Caco-2 (cell line): Measurements from ENCODE around the gene NADK. TPM values are rescaled to one million over a fixed set of nuclear protein-coding genes. Genes with fewer than 3 reads are reported as not detected.

Source experiments
- BruUV-seq: library from RNA; stranded (reverse); fragments of 400-500 nt; replicated peaks from 2 replicates; lab custom pipeline; 2021; lab: Mats Ljungman, UMichigan
- CTCF ChIA-PET: fragments of 300-600 bp; sonication (Branson Sonifier 250); formaldehyde crosslinking; loops from one replicate; lab custom pipeline; 2022; ENCODE audit warnings: antibody characterized with exemption; lab: Charles Lee
- POLR2A ChIA-PET: fragments of 300-600 bp; sonication (Branson Sonifier 250); formaldehyde crosslinking; loops from one replicate; lab custom pipeline; 2022; ENCODE audit warnings: antibody characterized with exemption; lab: Charles Lee
- DNase-seq, 2 experiments: peaks; one replicate each; pipeline versions ENCODE4 v3.0.0 to v3.0.0-alpha.2; 2020 to 2022
- H3K27me3 ChIP-seq: replicated peaks from 2 replicates; pipeline ENCODE4 v1.6.0; 2011; ENCODE audit warnings: low read length; ENCODE audit not compliant: control insufficient read depth, insufficient read depth
- H3K36me3 ChIP-seq: 2 replicates; pipeline ENCODE4 v1.5.1; 2011; ENCODE audit warnings: low read length; ENCODE audit not compliant: control insufficient read depth, insufficient read depth
- H3K4me1 ChIP-seq: fragments of 250-450 bp; sonication (Bioruptor Pico); 2 replicates; pipeline ENCODE4 v1.5.1; 2020; ENCODE audit warnings: mild to moderate bottlenecking
- H3K4me3 ChIP-seq: 2 replicates; pipeline ENCODE4 v1.5.1; 2011; ENCODE audit warnings: low read depth, mild to moderate bottlenecking, control low read depth, low read length
- H3K9me3 ChIP-seq: fragments of 250-450 bp; sonication (Bioruptor Pico); 2 replicates; pipeline ENCODE4 v1.5.1; 2020; ENCODE audit warnings: mild to moderate bottlenecking, moderate library complexity
- H3K27ac Mint-ChIP-seq: one replicate; pipeline ENCODE4 v1.8.0; 2022; ENCODE audit warnings: mixed read lengths; ENCODE audit not compliant: unreplicated experiment
- H3K27me3 Mint-ChIP-seq: one replicate; pipeline ENCODE4 v1.8.0; 2022; ENCODE audit warnings: mixed read lengths; ENCODE audit not compliant: insufficient read depth, unreplicated experiment
- H3K36me3 Mint-ChIP-seq: one replicate; pipeline ENCODE4 v1.8.0; 2022; ENCODE audit warnings: mild to moderate bottlenecking, mixed read lengths; ENCODE audit not compliant: insufficient read depth, unreplicated experiment
- H3K4me1 Mint-ChIP-seq: one replicate; pipeline ENCODE4 v1.8.0; 2022; ENCODE audit warnings: low read depth, mixed read lengths; ENCODE audit not compliant: unreplicated experiment
- H3K4me3 Mint-ChIP-seq: one replicate; pipeline ENCODE4 v1.8.0; 2022; ENCODE audit warnings: mild to moderate bottlenecking, moderate library complexity, mixed read lengths; ENCODE audit not compliant: unreplicated experiment
- H3K9me3 Mint-ChIP-seq: one replicate; pipeline ENCODE4 v1.8.0; 2022; ENCODE audit warnings: mixed read lengths; ENCODE audit not compliant: unreplicated experiment
- intact Hi-C: fragments of 100-400 bp; cut with micrococcal nuclease; formaldehyde crosslinking; loops from one replicate; pipeline ENCODE4 v1.10.0; 2022; ENCODE audit not compliant: unreplicated experiment
- total RNA-seq: library from RNA; stranded (reverse); gene quantifications from 2 replicates; pipeline ENCODE4 v1.2.3, GENCODE V29; 2022
- TF ChIP-seq, protein P1 (sequence below), 2 experiments: fragments of 200-600 bp in 1 of 2; IDR thresholded peaks; 1 replicate in 1 of 2; 2 replicates in 1 of 2; pipeline versions ENCODE4 v1.5.1 to v1.8.0; 2011 to 2022; ENCODE audit warnings: antibody characterized with exemption in 1 of 2, control low read depth in 1 of 2, inconsistent platforms in 1 of 2, low read depth in 1 of 2, low read length in 1 of 2, mild to moderate bottlenecking in 1 of 2, moderate library complexity in 1 of 2; ENCODE audit not compliant: insufficient read depth in 1 of 2, severe bottlenecking in 1 of 2, unreplicated experiment in 1 of 2

NADK gene
- total RNA-seq, 1 experiment from 2014 or later: 85.8 TPM

DNA sequence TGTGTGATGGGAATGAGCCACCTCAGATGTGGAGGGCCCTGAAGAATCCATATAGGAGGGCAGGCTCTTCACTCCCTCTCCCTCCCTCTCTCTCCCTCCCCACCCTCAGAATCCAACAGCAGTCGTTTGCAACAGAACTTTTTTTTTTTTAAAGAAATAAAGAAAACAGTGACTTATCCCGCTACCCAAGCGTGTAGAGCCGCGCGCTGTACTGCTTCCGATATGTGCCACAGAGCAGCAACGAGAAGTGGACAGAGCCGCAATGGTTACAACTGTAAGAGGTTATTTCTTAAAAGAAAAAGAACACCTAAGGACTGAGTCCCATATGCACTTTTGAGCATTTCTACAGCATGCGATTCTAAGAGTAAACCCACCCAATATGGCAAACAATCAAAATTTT lies 7.4 kb upstream of the NADK start:
- H3K4me3 Mint-ChIP-seq: no peak overlapping the region
- H3K36me3 Mint-ChIP-seq: peaks cover 62% of the 10 kb centered on the region
- DNase-seq: no peak
- peaks cover 2% of the 10 kb centered on the region for H3K36me3 ChIP-seq
- no peaks in the 10 kb centered on the region for H3K4me1 Mint-ChIP-seq
- intact Hi-C loops: no loop called here
- no peaks in the 10 kb centered on the region for H3K9me3 Mint-ChIP-seq
- no peaks in the 10 kb centered on the region for H3K9me3 ChIP-seq
- ChIA-PET POLR2A (no interaction called here), CTCF (no interaction called here)
- H3K27ac Mint-ChIP-seq: no peak overlapping the region
- BruUV-seq: no TSS peak
- H3K27me3 ChIP-seq: no peaks in the 10 kb centered on the region
- H3K27me3 Mint-ChIP-seq: no peaks in the 10 kb centered on the region
- peaks cover 8% of the 10 kb centered on the region; the same call in 1 of the 2 replicates for H3K4me1 ChIP-seq
- TF ChIP-seq, protein P1, sequence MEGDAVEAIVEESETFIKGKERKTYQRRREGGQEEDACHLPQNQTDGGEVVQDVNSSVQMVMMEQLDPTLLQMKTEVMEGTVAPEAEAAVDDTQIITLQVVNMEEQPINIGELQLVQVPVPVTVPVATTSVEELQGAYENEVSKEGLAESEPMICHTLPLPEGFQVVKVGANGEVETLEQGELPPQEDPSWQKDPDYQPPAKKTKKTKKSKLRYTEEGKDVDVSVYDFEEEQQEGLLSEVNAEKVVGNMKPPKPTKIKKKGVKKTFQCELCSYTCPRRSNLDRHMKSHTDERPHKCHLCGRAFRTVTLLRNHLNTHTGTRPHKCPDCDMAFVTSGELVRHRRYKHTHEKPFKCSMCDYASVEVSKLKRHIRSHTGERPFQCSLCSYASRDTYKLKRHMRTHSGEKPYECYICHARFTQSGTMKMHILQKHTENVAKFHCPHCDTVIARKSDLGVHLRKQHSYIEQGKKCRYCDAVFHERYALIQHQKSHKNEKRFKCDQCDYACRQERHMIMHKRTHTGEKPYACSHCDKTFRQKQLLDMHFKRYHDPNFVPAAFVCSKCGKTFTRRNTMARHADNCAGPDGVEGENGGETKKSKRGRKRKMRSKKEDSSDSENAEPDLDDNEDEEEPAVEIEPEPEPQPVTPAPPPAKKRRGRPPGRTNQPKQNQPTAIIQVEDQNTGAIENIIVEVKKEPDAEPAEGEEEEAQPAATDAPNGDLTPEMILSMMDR (IDR thresholded peaks at IDR 0.05; ENCODE audit: insufficient read depth in 1 of 2, low read depth in 1 of 2, low read length in 1 of 2, severe bottlenecking in 1 of 2, unreplicated experiment in 1 of 2): no peak
- H3K4me3 ChIP-seq: no peak overlapping the region

DNA sequence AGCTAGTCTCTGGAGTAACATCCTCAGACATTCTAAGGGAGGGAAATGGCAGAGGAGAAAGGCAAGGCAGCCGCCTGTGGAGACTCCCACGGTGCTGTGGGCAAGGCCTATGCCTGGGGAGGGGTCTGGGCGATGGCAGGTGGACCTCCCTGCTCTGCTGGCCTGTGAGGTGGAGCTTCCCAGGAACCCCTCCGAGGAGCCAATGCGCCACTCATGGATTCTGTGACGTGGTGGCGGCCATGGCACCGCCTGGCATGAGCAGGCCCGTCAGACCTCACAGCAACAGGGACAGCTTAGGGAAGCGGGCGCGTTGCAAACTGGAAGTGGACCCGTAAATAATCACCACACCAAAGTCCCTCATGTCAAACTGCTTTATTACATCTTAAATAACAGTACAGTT lies 6.7 kb upstream of the NADK start:
- BruUV-seq: no TSS peak

DNA sequence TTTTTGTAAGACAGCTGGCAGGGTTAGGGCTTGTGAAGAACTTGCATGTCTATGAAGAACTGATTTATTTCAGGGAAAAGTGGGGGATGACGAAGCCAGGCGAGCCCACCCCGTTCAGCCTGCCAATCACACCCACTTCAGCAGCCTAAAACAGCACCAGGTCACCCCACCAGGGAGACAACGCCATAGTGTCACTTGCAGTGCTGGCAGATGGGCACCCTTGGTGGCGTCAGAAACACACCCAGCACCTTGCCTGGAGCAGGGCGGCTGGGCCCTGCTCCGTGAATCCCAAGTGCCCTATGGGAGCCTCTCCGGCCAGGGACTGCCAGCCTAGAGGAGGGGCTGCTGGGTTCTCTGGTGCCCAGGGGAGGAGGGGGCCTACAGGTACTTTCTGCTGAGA lies 5.0 kb upstream of the NADK start:
- no TSS peak for BruUV-seq
- Histone ChIP-seq H3K27me3 (no peaks in the 10 kb centered on the region), H3K4me1 (peaks cover 23% of the 10 kb centered on the region), H3K4me3 (no peak overlapping the region), H3K36me3 (peaks cover 2% of the 10 kb centered on the region), H3K9me3 (no peaks in the 10 kb centered on the region)
- peaks cover 54% of the 10 kb centered on the region for H3K36me3 Mint-ChIP-seq
- H3K4me3 Mint-ChIP-seq: no peak overlapping the region
- TF ChIP-seq, protein P1 (IDR thresholded peaks at IDR 0.05; ENCODE audit: insufficient read depth in 1 of 2, low read depth in 1 of 2, low read length in 1 of 2, severe bottlenecking in 1 of 2, unreplicated experiment in 1 of 2): no peak
- POLR2A ChIA-PET: no interaction called here
- H3K4me1 Mint-ChIP-seq: no peaks in the 10 kb centered on the region
- H3K9me3 Mint-ChIP-seq: no peaks in the 10 kb centered on the region
- no peak overlapping the region for H3K27ac Mint-ChIP-seq
- no peak for DNase-seq
- no peaks in the 10 kb centered on the region for H3K27me3 Mint-ChIP-seq
- CTCF ChIA-PET: no interaction called here
- intact Hi-C loops: no loop called here

More for the DNA sequence above, 6.7 kb upstream of the NADK start:
- Histone ChIP-seq H3K27me3 (no peaks in the 10 kb centered on the region), H3K36me3 (peaks cover 2% of the 10 kb centered on the region), H3K9me3 (no peaks in the 10 kb centered on the region), H3K4me1 (peaks cover 15% of the 10 kb centered on the region), H3K4me3 (no peak overlapping the region)
- no peaks in the 10 kb centered on the region for H3K9me3 Mint-ChIP-seq
- intact Hi-C loops: no loop called here
- no peak overlapping the region for H3K27ac Mint-ChIP-seq
- no peak overlapping the region for H3K4me3 Mint-ChIP-seq
- no peaks in the 10 kb centered on the region for H3K4me1 Mint-ChIP-seq
- H3K27me3 Mint-ChIP-seq: no peaks in the 10 kb centered on the region
- CTCF ChIA-PET: no interaction called here
- POLR2A ChIA-PET: no interaction called here
- TF ChIP-seq, protein P1 (IDR thresholded peaks at IDR 0.05; ENCODE audit: insufficient read depth in 1 of 2, low read depth in 1 of 2, low read length in 1 of 2, severe bottlenecking in 1 of 2, unreplicated experiment in 1 of 2): no peak
- H3K36me3 Mint-ChIP-seq: peaks cover 56% of the 10 kb centered on the region
- no peak for DNase-seq
